GM13976 (cell line): ENCODE data around the gene ANKRD42.

Source experiments
- DNase-seq: peaks from one replicate; pipeline ENCODE4 v3.0.0; 2012; ENCODE audit warnings: low spot score
- in situ Hi-C: fragments of 300-500 bp; cut with MboI; formaldehyde crosslinking; loops from one replicate; pipeline ENCODE4 v1.12.0; 2022; ENCODE audit warnings: low sequenced_read_pairs, mixed read lengths, inconsistent platforms; ENCODE audit not compliant: unreplicated experiment
- TF ChIP-seq, protein P1 (sequence below): IDR thresholded peaks from 2 replicates; pipeline ENCODE4 v1.5.1; 2012; ENCODE audit warnings: borderline replicate concordance, mild to moderate bottlenecking; ENCODE audit not compliant: insufficient read depth; ENCODE audit errors: extremely low read depth, missing control alignments, control extremely low read depth

Gene ANKRD42

DNA sequence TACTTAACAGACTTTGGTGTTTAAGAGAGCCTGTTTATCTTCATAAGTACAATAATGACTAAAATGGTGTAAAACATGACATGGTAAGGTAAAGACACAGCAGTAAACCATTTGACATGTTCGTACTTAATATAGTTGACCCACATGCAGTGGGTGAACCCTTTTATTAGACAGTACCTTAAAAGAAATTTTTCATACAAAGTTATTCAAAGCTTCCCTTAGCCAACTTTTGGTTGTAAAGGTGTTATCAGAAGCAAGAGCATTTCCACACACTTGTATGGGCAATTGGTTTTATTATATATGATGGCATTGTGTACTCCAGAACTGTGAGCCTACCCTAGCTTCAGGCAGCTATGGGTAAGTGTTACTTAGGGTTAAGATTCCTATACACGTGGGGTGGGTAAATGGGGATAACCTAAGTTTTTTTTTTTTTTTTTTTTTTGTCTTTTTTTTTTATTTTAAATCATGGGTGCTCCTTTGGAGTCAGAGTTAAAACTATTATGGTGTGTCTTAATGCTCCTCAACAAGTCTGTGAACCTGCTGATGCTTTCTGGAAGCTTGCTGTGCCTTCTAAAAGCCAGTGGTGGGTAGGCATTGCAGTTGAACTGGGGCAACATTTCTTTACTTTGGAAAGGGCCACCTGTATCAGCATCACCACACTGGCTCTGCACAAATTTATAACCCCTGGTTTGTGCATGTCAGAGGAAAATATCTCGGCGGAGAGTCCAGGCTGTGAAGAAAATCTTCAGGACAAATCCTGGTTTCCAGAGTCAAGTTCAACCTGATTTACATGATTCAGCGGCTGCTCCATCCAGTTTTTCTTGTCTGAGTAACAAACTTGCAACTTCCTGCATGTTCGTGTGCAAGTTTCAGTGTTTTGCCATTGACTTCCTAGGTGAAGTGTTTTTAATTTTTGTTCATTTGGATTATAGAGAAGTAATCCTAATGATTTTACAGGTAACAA, 33.3 kb upstream of the ANKRD42 start:
- DNase-seq, result no peak
- in situ Hi-C loops, result no loop called here
- TF ChIP-seq, protein P1, sequence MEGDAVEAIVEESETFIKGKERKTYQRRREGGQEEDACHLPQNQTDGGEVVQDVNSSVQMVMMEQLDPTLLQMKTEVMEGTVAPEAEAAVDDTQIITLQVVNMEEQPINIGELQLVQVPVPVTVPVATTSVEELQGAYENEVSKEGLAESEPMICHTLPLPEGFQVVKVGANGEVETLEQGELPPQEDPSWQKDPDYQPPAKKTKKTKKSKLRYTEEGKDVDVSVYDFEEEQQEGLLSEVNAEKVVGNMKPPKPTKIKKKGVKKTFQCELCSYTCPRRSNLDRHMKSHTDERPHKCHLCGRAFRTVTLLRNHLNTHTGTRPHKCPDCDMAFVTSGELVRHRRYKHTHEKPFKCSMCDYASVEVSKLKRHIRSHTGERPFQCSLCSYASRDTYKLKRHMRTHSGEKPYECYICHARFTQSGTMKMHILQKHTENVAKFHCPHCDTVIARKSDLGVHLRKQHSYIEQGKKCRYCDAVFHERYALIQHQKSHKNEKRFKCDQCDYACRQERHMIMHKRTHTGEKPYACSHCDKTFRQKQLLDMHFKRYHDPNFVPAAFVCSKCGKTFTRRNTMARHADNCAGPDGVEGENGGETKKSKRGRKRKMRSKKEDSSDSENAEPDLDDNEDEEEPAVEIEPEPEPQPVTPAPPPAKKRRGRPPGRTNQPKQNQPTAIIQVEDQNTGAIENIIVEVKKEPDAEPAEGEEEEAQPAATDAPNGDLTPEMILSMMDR, result no peak

- TF ChIP-seq, protein P1, result no peak
- DNase-seq, result no peak
- in situ Hi-C loops, result no loop called here
Measured at GRCh38 chr11:83161610-83162199, 31.8 kb upstream of the ANKRD42 start.

DNA sequence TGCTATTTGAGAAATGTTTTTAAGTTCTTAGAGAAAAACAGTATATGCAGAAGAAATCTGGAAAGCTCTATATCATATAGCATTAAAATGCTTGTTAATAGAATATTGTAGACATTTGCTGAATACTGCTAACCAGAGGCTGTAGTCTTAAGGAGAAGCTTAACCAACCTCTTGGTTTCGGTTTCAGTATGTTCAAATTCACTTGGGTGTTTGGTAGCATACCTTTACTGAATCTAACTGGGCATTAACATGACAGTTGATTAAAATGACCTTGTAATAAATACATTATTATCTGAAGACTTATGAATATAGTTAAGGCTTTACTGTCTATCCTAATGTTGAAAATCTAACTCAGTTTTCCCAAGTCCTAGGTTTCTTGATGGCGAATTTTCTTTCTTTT, 31.1 kb upstream of the ANKRD42 start:
- TF ChIP-seq, protein P1, result no peak
- peak; percentile 32 for DNase-seq
- in situ Hi-C loops, result no loop called here

DNA sequence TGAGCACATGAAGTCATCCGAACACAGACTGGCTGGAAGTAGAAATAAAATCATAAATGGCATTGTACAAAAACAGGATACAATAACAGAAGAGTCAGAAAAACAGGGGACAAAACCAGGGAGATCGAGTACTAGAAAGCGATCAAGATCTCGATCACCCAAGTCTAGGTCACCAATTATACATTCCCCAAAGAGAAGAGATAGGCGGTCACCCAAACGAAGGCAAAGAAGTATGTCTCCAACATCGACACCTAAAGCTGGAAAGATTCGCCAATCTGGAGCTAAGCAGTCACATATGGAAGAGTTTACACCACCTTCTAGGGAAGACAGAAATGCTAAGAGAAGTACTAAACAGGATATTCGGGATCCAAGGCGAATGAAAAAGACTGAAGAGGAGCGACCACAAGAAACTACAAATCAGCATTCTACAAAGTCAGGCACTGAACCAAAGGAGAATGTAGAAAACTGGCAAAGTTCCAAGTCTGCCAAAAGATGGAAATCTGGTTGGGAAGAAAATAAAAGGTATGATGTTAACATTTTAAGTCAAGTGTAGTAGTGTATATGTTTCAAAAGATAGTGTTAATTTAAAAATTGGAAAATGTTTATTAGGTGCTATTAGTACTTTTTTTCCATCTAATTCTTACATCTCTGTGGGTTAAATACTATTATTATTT, 27.2 kb upstream of the ANKRD42 start:
- in situ Hi-C loops, result no loop called here
- DNase-seq, result no peak
- TF ChIP-seq, protein P1, result no peak

DNA sequence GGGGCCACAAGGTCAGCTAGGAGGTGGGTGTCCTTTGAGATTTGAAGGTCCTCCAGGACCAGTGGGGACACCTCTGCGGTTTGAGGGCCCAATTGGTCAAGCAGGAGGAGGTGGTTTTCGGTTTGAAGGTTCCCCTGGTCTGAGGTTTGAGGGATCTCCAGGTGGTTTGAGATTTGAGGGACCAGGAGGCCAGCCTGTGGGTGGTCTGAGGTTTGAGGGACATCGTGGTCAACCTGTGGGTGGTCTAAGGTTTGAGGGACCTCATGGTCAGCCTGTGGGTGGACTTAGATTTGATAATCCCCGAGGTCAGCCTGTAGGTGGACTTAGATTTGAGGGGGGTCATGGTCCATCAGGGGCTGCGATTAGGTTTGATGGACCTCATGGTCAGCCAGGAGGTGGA, 24.8 kb upstream of the ANKRD42 start:
- in situ Hi-C loops, result no loop called here
- TF ChIP-seq, protein P1, result no peak
- DNase-seq, result no peak

DNA sequence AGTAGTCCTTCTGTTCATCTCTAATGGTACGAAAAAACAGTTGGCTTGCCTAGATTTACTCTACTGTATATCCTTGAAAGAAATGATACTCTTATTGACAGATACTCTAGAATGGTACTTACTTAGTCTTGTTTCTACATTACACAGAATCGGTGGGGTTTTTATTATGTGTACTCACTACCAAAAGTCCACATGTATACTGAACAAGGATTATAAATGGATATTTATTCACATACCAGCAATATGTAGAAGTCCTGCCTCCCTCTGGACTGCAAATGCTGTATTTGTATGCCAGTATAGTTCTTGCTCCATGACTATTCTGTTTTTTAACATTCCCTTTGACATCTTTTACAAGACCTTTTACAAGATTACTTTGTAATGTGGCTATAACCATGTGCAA, 22.6 kb upstream of the ANKRD42 start:
- in situ Hi-C loops, result no loop called here
- TF ChIP-seq, protein P1, result no peak
- DNase-seq, result no peak
